HG02970 (cell line): Measurements from ENCODE around the gene B4GALNT4.
"Not testable (repeated sequence)": the region's sequence is repeated elsewhere in the genome, so short reads cannot be mapped to it uniquely, and the experiment has no call there.

Experiments used
- ATAC-seq: cut with Tn5 transposase; IDR thresholded peaks from one replicate; pipeline ENCODE4 v1.9.1; 2021; ENCODE audit warnings: mild to moderate bottlenecking, moderate library complexity, moderate number of reproducible peaks; ENCODE audit not compliant: unreplicated experiment, low FRiP score

B4GALNT4 gene, protein sequence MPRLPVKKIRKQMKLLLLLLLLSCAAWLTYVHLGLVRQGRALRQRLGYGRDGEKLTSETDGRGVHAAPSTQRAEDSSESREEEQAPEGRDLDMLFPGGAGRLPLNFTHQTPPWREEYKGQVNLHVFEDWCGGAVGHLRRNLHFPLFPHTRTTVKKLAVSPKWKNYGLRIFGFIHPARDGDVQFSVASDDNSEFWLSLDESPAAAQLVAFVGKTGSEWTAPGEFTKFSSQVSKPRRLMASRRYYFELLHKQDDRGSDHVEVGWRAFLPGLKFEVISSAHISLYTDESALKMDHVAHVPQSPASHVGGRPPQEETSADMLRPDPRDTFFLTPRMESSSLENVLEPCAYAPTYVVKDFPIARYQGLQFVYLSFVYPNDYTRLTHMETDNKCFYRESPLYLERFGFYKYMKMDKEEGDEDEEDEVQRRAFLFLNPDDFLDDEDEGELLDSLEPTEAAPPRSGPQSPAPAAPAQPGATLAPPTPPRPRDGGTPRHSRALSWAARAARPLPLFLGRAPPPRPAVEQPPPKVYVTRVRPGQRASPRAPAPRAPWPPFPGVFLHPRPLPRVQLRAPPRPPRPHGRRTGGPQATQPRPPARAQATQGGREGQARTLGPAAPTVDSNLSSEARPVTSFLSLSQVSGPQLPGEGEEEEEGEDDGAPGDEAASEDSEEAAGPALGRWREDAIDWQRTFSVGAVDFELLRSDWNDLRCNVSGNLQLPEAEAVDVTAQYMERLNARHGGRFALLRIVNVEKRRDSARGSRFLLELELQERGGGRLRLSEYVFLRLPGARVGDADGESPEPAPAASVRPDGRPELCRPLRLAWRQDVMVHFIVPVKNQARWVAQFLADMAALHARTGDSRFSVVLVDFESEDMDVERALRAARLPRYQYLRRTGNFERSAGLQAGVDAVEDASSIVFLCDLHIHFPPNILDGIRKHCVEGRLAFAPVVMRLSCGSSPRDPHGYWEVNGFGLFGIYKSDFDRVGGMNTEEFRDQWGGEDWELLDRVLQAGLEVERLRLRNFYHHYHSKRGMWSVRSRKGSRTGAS

DNA sequence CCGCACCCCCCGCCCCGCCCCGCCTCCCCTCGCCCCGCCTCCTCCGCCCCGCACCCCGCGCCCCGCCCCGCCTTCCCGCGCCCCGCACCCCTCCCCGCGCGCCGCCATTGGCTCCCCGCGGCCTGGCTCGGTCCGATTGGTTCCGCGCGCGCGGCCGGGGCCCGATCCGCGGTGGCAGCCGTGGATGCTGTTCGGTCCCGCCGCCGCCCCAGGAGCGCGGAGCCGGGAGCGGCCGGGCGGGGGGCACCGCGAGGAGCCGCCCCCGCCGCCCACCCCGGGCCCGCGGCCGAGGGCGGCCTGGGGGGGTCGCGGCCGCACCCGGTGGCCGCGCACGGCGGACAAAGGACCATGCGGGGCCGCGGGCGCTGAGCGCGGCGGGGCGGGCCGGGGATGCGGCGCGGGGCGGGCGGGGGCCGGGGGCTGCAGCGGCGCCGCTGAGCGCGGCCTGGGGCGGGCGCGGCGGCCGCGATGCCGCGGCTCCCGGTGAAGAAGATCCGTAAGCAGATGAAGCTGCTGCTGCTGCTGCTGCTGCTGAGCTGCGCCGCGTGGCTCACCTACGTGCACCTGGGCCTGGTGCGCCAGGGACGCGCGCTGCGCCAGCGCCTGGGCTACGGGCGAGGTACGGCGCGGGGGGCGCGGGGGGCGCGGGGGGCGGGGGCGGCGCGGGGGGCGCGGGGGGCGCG lies at the start of gene B4GALNT4:
Gene B4GALNT4, plus strand, starts transcription at position 164 of the 683 bp plus-strand sequence. Its CDS starts 305 bp downstream, at position 469.
- no peak for ATAC-seq

DNA sequence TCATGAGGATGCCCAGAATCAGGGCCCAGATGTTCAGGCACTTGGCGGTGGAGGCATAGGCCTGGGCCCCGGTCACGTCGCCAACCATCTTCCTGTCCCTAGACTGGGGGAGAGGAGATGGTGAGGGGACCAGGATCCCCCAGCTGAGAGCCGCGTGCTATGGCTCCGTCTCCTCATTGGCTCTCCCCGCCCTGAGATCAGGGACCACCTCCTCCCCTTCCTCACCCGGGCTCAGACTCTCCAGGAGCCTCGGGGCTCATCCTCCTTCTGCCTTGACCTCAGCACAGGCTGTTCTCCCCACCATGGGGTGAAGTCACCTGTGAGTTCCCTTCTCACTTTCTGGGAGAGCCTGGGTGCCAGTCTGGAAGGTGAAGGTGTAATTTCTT lies 49.4 kb upstream of the B4GALNT4 start:
- ATAC-seq: not testable (repeated sequence)

DNA sequence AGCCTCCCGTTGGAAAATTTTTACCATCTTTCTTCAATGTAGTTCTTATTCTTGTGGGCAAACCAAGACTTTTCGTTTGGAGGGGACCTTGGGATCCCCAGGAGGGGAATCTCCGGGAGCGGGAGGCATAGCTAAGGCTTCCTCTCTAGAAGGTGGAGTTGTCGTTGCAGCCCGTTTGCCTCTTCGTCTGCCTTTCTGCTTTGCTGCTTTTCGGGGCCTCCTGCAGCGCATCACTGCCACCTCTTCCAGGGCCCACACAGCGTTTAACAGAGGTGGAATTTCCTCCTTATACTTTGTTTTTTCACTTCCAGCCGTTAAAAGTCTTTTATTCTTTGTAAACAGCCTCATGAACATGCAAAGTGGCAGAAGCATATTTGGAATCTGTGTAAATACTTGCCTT lies 45.1 kb upstream of the B4GALNT4 start:
- no peak for ATAC-seq

DNA sequence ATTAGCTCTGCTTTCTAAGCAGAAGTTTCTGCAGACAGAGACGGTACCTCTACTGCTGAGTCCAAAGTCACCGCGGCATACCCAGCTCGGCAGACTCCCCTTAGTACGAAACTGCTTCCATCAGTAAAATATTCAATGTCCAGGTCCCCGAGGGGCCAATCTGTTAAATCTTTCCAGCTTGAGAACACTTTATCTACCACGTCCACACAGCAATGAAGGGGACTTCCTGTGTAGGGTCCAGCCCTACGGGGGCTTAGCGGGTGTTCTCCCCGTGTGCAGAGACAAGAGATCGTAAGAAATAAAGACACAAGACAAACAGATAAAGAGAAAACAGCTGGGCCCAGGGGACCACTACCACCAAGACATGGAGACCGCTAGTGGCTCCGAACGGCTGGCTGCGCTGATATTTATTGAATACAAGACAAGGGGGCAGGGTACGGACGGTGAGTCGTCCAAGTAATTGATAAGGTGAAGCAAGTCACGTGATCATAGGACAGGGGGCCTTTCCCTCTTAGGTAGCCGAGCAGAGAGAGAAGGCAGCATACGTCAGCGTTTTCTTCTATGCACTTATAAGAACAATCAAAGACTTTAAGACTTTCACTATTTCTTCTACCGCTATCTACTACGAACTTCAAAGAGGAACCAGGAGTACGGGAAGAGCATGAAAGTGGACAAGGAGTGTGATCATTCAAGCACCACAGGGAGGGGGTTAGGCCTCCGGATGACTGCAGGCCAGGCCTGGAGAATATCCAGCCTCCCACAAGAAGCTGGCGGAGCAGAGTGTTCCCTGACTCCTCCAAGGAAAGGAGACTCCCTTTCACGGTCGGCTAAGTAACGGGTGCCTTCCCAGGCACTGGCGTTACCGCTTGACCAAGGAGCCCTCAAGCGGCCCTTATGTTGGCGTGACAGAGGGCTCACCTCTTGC lies 44.4 kb upstream of the B4GALNT4 start:
- not testable (repeated sequence) for ATAC-seq

DNA sequence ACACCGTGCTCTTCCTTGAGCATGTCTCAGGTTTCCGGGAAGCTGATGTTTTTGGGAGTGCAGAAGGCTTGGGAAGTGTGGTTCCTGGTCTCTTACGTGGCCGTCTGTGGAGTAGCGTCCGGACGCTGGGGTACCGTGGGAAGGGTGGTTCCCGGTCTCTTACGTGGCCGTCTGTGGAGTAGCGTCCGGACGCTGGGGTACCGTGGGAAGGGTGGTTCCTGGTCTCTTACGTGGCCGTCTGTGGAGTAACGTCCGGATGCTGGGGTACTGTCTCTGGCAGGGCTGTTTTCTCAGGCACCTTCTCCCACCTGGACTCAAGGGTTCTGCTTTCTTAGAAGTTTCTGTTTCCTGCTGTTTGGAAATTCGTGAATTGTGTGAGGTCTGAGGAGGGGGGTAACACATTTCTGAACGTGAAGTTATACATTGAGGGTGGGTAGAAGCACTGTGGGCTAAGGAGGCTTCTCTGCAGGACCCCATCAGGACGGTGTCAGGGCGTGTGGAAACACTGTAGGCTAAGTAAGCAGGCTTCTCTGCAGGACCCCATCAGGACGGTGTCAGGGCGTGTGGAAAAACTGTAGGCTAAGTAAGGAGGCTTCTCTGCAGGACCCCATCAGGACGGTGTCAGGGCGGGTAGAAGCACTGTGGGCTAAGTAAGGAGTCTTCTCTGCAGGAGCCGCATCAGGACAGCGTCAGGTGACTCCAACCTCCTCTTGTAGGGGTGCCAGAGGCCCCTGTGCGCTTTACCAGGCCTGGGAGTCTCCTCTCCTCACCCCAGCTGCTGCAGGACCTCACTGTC lies 43.3 kb upstream of the B4GALNT4 start:
- no peak for ATAC-seq

DNA sequence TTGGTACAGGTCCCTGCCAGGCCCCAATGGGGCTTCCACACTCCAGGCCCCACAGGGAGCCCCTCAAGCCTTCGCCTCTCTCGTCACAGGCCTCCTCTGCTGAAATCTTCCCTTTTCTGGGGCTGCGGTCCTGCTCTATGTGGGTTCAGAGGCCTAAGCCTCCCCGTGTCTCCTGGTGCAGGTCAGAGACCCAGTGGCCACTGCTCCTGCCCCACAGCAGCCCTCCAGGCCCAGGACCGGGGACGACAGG lies 42.8 kb upstream of the B4GALNT4 start:
- no peak for ATAC-seq

DNA sequence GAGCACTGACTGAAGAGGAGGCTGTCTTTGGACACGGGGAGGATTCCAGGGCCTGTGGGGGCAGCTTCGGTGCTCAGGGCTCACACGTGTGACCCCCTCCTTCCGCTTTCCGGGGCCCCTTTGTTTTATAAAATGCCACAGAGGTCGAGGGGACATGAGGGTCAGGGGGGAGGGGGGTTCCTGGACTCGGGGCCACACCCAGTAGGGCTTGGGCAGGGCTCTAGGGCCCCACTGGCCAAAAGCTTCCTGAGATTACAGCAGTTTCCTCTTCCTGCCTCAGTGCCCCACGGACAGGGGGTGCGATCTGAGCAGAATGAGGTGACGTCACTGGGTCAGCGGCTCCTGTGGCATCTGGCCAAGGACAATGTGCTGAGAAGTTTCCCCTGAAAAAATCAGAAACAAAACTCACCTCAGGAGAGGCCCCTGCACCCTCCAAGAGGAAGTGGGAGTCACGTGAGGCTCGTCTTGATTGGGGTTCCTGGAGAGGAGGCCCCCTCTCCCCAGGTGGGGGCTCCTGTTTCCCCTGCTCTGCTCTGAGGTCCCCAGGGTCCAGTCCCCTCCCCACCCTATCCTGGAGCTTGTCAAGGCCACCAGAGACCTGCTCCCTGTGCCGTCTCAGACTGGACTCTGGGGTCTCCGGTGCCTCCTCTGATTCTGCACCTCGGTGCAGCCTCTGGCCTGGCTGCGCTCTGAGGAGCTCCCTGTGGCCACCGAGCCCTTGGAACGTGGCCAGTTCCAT lies 42.3 kb upstream of the B4GALNT4 start:
- ATAC-seq: peak; percentile 49

DNA sequence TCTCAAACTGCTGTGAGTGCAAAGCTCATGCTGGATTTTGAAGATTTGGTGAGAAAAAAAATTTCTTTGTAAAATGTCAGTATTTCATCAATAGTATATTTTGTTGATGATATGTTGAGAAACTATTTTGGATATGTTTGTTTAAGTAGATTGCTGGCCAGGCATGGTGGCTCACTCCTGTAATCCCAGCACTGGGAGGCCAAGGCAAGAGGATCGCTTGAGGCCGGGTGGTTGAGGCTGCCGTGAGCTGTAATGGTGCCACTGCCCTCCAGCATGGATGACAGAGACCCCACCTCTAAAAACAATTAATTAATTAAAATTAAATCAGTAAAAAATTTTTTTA lies 41.7 kb upstream of the B4GALNT4 start:
- no peak for ATAC-seq

DNA sequence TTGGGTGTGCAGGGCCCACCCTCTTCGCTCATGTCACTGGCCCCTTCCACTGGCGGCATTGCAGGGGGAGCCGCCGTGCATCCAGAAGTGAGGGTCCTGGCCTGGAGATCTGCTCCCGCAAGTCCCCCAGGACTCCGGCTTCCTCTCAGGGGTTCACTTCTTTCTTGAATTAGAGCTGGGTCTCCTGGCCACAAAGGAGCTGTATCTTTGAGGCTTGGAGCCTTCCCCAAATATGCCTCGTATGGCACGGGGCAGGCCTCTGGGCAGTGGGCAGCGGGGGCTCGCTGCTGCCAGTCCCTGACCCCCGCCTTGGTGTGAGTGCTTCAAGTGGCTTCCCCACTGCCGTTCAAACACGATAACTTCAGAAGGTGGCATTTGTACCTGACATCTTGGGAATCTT lies 41.3 kb upstream of the B4GALNT4 start:
- ATAC-seq: no peak

DNA sequence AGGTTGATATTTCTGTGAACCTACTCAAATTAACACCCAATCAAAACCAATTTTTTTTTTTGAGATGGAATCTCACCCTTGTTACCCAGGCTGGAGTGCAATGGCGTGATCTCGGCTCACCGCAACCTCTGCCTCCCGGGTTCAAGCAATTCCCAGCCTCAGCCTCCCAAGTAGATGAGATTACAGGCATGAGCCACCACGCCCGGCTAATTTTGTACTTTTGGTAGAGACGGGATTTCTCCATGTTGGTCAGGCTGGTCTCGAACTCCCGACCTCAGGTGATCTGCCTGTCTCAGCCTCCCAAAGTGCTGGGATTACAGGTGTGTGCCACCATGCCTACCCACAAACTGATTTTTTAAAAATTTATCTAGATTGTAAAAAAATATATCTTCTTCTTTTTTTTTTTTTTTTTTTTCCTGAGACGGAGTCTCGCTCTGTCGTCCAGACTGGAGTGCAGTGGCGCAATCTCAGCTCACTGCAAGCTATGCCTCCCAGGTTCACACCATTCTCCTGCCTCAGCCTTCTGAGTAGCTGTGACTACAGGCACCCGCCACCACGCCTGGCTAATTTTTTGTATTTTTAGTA lies 40.7 kb upstream of the B4GALNT4 start:
- ATAC-seq: not testable (repeated sequence)

DNA sequence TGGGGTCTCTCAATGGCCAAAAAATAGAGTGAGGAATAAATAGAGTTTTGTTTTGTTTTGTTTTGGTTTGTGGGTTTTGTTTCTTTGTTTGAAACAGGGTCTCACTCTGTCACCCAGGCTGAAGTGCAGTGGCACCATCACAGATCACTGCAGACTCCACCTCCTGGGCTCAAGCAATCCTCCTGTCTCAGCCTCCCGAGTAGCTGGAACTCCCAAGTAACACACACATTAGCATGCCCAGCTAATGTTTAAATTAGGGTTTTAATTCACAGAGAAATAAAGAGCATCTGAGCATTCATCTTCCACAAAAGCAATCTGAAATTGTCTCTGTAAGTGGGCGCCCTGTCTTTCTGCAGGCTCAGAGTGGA lies 39.4 kb upstream of the B4GALNT4 start:
- ATAC-seq: no peak

DNA sequence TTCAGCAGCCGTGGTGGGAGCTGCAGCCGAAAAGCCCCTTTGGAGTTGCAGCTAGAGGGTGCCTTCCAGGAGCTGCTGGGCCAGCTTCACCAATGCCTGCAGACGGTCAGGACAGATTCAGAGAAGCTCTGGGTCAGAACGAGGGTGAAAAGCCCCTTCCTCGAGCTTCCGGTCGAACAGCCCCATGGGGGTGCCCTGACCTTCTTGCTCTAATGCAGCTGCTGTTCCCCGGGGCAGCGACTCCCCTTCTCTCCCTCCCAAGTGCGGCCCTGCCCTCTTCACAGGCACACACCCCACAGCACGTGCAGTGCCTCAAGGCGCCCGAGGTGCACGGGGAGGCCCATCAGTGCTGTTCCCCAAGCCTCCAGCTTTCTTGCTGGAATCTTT lies 39.0 kb upstream of the B4GALNT4 start:
- ATAC-seq: no peak

DNA sequence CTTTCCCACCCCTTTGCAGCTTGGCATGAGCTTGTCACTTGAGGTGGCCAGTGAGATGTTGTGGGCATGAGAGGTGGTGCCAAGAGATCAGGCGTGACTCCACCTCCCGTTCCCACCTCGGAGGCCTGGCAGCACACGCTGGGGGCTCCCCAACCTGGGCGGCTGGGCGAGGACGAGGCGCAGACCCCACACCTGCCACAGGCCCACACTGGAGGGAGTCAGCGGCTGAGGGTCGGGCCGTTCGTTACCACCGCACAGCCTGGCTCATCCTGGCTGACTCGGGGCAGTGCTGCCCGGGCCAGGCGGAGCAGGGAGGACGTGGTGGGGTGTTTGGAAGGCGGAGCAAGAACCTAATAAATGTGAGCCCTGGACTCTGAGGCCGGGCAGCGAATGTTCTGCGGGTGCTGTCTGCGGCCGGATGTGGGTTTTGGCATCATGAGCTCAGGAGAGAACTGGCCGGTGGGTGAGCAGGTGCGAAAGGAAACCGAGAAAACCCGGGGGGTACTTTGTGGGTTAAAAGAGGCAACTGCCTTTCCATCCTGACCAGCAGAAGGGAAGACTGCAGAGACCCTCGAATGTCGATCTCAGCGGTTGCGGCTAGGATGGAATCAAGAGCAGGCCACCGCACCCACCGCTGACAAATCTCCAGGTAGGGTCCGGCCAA lies 38.5 kb upstream of the B4GALNT4 start:
- no peak for ATAC-seq

DNA sequence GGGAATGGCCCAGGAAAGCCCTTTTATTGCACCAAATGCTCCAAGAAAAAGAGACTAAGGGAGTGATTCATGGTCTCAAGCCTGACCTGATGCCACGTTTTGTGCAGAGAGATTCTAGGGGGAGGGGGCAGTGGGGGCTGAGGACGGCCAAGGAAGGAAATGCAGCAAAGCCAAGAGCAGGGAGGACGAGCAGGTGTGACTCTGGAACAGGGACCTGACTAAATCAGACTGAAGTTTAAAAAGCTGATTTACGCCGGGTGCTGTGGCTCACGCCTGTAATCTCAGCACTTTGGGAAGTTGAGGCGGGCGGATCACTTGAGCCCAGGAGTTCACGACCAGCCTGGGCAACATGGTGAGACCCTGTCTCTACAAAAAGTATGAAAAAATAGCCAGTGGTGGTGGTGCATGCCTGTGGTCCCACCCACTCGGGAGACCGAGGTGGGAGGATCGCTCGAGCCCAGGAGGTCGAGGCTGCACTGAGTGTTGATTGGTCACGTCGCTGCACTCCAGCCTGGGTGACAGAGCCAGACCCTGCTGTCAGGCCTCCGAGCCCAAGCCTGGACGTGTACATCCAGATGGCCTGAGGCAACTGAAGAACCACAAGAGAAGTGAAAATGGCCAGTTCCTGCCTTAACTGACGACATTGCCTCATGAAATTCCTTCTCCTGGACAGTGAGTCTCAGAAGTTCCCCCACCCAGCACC lies 37.8 kb upstream of the B4GALNT4 start:
- no peak for ATAC-seq

DNA sequence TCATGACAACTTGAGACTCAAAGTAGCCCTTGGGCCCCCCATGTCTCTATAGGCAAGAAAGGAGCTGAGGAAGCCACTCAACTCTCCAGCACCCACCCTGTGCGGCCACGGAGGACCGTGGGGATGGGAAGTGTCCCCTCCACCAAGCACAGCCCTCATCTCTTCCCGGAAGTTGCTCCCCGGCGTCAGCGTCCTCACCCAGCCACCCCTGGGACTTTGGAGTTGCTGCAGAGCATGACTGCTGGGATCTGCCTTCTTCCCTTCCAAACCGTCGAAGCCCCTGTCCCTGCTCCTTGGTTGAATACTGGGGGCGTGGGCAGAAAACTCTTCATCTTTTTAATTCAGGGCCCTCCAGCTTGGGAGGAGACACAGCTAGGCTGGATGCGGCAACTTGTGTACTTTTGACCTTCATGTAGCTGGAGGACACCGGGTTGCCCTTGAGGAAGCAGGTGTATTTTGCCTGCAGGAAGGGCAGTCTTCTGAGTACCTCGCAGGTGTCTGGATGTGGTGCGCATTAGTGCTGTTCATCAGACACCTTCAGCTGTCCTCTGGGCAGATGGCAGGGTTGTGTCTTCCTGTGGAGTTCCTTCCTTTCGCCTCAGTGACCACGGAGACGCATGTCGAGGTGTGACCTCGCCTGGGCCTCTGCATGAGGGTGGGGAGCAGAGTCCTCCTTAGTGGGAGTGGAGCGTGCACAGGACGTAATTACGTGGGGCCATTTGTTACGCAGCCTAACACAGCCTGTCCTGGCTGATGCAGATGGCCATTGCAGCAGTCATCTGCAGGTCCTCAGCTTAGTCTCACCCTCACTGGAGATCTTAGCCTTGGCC lies 36.4 kb upstream of the B4GALNT4 start:
- ATAC-seq: no peak

DNA sequence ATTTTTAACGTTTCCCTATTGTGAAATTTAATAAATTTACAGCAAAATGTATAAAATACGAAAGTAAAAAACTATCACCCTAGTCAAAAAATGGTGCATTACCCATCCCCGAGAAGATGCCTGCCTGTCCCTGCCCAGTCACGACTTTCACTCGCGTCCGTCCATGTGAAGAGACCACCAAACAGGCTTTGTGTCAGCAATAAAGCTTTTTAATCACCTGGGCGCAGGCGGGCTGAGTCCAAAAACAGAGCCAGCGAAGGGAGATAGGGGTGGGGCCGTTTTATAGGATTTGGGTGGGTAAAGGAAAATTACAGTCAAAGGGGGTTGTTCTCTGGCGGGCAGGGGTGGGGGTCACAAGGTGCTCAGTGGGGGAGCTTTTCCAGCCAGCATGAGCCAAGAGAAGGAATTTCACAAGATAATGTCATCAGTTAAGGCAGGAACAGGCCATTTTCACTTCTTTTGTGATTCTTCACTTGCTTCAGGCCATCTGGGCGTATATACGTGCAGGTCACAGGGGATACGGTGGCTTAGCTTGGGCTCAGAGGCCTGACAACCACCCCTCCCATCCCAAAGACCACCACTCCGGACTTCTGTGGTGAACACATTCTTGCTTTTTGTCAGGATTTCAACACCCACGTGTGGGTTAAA lies 35.6 kb upstream of the B4GALNT4 start:
- not testable (repeated sequence) for ATAC-seq
